GM12892 (cell line): ENCODE data around the gene MLXIP.

Source experiments
- POLR2A ChIP-seq: IDR thresholded peaks from 2 replicates; pipeline ENCODE4 v1.6.1; 2011; ENCODE audit warnings: low read depth, low read length, control low read depth
- POLR2AphosphoS5 ChIP-seq: IDR thresholded peaks from 2 replicates; pipeline ENCODE4 v1.6.1; 2011; ENCODE audit warnings: low read depth, low read length, control low read depth
- TAF1 ChIP-seq: IDR thresholded peaks from 2 replicates; pipeline ENCODE4 v1.6.1; 2011; ENCODE audit warnings: low read depth, mild to moderate bottlenecking, control low read depth, low read length, borderline replicate concordance

- no peak for TF ChIP-seq POLR2AphosphoS5
- no peak for TF ChIP-seq TAF1
- TF ChIP-seq POLR2A: no peak
Measured at GRCh38 chr12:122086116-122086515, 7.6 kb downstream of the MLXIP start.
